Fibroblast of lung (primary cell): ENCODE data around the gene DNAJB11. TPM values are rescaled to one million over a fixed set of nuclear protein-coding genes. Genes with fewer than 3 reads are reported as not detected.

Experiments
- DNase-seq, 2 donors: peaks; one replicate each; pipeline versions ENCODE4 v3.0.0 to v3.0.0-alpha.2; 2010; ENCODE audit warnings: low read depth in 2 of 2
- H2AFZ ChIP-seq: 2 replicates; pipeline ENCODE4 v1.5.1; 2012; ENCODE audit warnings: low read length, control low read depth, inconsistent platforms
- H3K27ac ChIP-seq: 2 replicates; pipeline ENCODE4 v1.5.1; 2011; ENCODE audit warnings: low read length, control low read depth; ENCODE audit not compliant: insufficient read depth
- H3K27me3 ChIP-seq: 2 replicates; pipeline ENCODE4 v1.5.1; 2011; ENCODE audit warnings: mild to moderate bottlenecking, low read length; ENCODE audit not compliant: control insufficient read depth, insufficient read depth
- H3K36me3 ChIP-seq: 2 replicates; pipeline ENCODE4 v1.5.1; 2011; ENCODE audit warnings: low read length; ENCODE audit not compliant: control insufficient read depth, insufficient read depth
- H3K4me1 ChIP-seq: 2 replicates; pipeline ENCODE4 v1.5.1; 2011; ENCODE audit warnings: low read length; ENCODE audit not compliant: control insufficient read depth, insufficient read depth; ENCODE audit errors: extremely low read depth
- H3K4me2 ChIP-seq: 2 replicates; pipeline ENCODE4 v1.5.1; 2011; ENCODE audit warnings: low read length, control low read depth; ENCODE audit not compliant: insufficient read depth; ENCODE audit errors: extremely low read depth
- H3K4me3 ChIP-seq, 4 experiments: fragments of 200-600 bp in 1 of 4; sonication (generic) in 1 of 4; replicated peaks in 1 of 4; 2 replicates each; pipeline ENCODE4 v1.5.1; 2011 to 2016; ENCODE audit warnings: low read length in 4 of 4, low read depth in 3 of 4, mild to moderate bottlenecking in 3 of 4, control low read depth in 2 of 4, inconsistent platforms in 1 of 4, mixed read lengths in 1 of 4; ENCODE audit not compliant: insufficient read depth in 1 of 4; ENCODE audit errors: control extremely low read depth in 1 of 4
- H3K79me2 ChIP-seq: 2 replicates; pipeline ENCODE4 v1.5.1; 2012; ENCODE audit warnings: mild to moderate bottlenecking, low read length, inconsistent platforms; ENCODE audit not compliant: control insufficient read depth, insufficient read depth
- H3K9ac ChIP-seq: 2 replicates; pipeline ENCODE4 v1.5.1; 2011; ENCODE audit warnings: mild to moderate bottlenecking, low read length, control low read depth; ENCODE audit not compliant: insufficient read depth
- H3K9me3 ChIP-seq: 2 replicates; pipeline ENCODE4 v1.5.1; 2012; ENCODE audit warnings: low read depth, low read length; ENCODE audit not compliant: control insufficient read depth, insufficient read depth
- H4K20me1 ChIP-seq: 2 replicates; pipeline ENCODE4 v1.5.1; 2011; ENCODE audit warnings: low read length; ENCODE audit not compliant: control insufficient read depth, insufficient read depth; ENCODE audit errors: extremely low read depth
- EZH2 ChIP-seq: IDR thresholded peaks from 2 replicates; pipeline ENCODE4 v1.5.1; 2012; ENCODE audit warnings: low read length, control low read depth, mild to moderate bottlenecking; ENCODE audit errors: missing control alignments
- polyA plus RNA-seq, 2 donors: library from polyadenylated mRNA; depleted of rRNA in 1 of 2; stranded (reverse) in 1 of 2; unstranded in 1 of 2; fragments of >200 nt; gene quantifications; 2 replicates each; pipeline ENCODE4 v1.2.1, GENCODE V29; 2011 to 2012; ENCODE audit warnings: missing spikeins in 1 of 2
- total RNA-seq: library from RNA; depleted of rRNA; stranded (reverse); fragments of >200 nt; gene quantifications from 2 replicates; pipeline ENCODE4 v1.2.1, GENCODE V29; 2014
- TF ChIP-seq, protein P1 (sequence below), 2 donors: IDR thresholded peaks in 1 of 2; conservative IDR thresholded peaks in 1 of 2; 1 replicate in 1 of 2; 2 replicates in 1 of 2; pipeline ENCODE4 v1.5.1; 2011 to 2012; ENCODE audit warnings: low read length in 2 of 2, control low read depth in 1 of 2, inconsistent platforms in 1 of 2, low read depth in 1 of 2, mild to moderate bottlenecking in 1 of 2

DNAJB11 gene
- total and polyA plus RNA-seq, 2 donors (not counting 1 experiment from before 2014, with no cell fraction given): 37.5 to 59.1 TPM

DNA sequence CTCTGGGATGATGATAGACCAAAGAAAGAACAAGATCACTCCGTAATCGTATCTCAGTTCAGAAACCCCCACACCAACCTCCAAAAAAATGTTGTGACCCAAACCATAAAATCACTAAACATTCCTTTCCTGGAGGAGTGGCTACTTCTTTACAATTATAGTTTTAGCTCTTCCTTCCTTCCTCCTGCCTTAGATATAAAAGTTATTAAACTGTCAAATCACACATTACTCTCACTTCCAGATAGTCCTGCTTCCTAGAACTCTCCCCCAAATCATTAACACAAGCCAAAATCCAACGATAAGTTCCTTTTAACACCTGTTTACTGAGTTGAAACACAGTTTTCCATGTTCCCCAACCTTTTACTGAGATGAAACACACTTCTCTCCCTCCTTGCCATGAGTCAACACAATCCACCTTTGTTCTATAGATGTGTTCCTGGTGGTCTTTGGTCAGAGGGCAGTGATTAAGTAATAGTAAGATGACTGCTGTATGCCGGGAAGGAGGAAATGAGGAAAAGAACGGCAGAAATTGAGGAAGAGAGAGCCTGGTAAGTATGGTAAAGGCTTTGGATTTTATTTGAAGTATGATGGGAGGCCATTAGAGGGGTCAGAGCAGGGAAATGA, 18.0 kb upstream of the DNAJB11 start:
- H3K36me3 ChIP-seq: peaks cover 2% of the 10 kb centered on the region
- H3K4me1 ChIP-seq: no peaks in the 10 kb centered on the region
- H3K9me3 ChIP-seq: no peaks in the 10 kb centered on the region
- no peak overlapping the region for H3K27ac ChIP-seq
- H3K27me3 ChIP-seq: no peaks in the 10 kb centered on the region
- H3K79me2 ChIP-seq: no peaks in the 10 kb centered on the region
- H3K4me2 ChIP-seq: no peak overlapping the region
- TF ChIP-seq, protein P1, sequence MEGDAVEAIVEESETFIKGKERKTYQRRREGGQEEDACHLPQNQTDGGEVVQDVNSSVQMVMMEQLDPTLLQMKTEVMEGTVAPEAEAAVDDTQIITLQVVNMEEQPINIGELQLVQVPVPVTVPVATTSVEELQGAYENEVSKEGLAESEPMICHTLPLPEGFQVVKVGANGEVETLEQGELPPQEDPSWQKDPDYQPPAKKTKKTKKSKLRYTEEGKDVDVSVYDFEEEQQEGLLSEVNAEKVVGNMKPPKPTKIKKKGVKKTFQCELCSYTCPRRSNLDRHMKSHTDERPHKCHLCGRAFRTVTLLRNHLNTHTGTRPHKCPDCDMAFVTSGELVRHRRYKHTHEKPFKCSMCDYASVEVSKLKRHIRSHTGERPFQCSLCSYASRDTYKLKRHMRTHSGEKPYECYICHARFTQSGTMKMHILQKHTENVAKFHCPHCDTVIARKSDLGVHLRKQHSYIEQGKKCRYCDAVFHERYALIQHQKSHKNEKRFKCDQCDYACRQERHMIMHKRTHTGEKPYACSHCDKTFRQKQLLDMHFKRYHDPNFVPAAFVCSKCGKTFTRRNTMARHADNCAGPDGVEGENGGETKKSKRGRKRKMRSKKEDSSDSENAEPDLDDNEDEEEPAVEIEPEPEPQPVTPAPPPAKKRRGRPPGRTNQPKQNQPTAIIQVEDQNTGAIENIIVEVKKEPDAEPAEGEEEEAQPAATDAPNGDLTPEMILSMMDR (conservative IDR thresholded peaks at IDR 0.05 in 1 of 2, IDR thresholded peaks at IDR 0.05 in 1 of 2; ENCODE audit: low read depth in 1 of 2, low read length in 2 of 2): no peak
- TF ChIP-seq EZH2: no peak
- DNase-seq: no peak
- no peak overlapping the region for H3K9ac ChIP-seq
- no peak overlapping the region for H3K4me3 ChIP-seq
- no peaks in the 10 kb centered on the region for H4K20me1 ChIP-seq
- H2AFZ ChIP-seq: no peak overlapping the region

DNA sequence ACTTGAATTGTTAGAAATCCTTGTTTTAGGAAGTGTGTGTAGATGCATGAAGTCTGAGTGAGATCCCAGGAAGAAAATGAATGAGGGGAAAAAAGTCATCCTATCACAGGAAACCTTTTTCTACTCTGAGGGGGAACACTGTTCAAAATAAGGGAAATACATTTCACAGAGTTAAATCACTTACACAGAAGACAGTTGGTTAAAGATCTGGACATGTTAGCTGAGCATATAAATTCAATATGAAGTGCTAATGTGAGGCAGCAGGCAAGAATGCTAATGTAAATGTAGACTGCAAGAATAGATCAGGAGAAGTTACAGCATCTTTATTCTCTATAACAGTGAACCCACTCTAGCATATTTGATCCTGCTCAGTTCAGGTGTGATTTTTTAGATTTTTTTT, 5.9 kb upstream of the DNAJB11 start:
- H3K9ac ChIP-seq: no peak overlapping the region
- no peaks in the 10 kb centered on the region for H3K4me1 ChIP-seq
- DNase-seq: no peak
- no peak overlapping the region for H3K4me2 ChIP-seq
- no peaks in the 10 kb centered on the region for H3K36me3 ChIP-seq
- no peaks in the 10 kb centered on the region for H3K9me3 ChIP-seq
- TF ChIP-seq, protein P1 (conservative IDR thresholded peaks at IDR 0.05 in 1 of 2, IDR thresholded peaks at IDR 0.05 in 1 of 2; ENCODE audit: low read depth in 1 of 2, low read length in 2 of 2): no peak
- peaks cover 2% of the 10 kb centered on the region for H3K79me2 ChIP-seq
- H2AFZ ChIP-seq: no peak overlapping the region
- no peaks in the 10 kb centered on the region for H4K20me1 ChIP-seq
- no peak overlapping the region for H3K4me3 ChIP-seq
- H3K27me3 ChIP-seq: no peaks in the 10 kb centered on the region
- no peak overlapping the region for H3K27ac ChIP-seq

DNA sequence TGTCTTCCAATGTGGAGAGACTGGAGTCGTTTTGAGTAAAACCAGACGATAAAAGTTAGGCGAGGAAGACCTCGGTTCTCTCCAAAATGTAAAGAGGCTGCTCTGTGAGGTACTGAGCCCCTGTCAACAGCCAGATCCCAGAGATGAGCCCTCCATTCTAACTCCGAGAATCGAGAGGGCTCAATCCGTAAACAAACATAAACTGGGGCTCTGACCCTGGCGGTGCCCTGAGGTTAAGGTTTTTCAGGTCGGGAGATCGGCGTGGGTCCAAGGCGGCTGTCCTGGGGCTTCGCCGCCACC, 3.8 kb upstream of the DNAJB11 start:
- TF ChIP-seq, protein P1 (conservative IDR thresholded peaks at IDR 0.05 in 1 of 2, IDR thresholded peaks at IDR 0.05 in 1 of 2; ENCODE audit: low read depth in 1 of 2, low read length in 2 of 2): no peak
- TF ChIP-seq EZH2: no peak
- H3K9ac ChIP-seq: peak overlapping the region; percentile 73
- H2AFZ ChIP-seq: peak overlapping the region; percentile 94
- no peak for DNase-seq
- H3K9me3 ChIP-seq: no peaks in the 10 kb centered on the region
- no peaks in the 10 kb centered on the region for H3K36me3 ChIP-seq
- peaks cover 14% of the 10 kb centered on the region for H3K79me2 ChIP-seq
- H3K27me3 ChIP-seq: no peaks in the 10 kb centered on the region
- peak overlapping the region; percentile 83 for H3K4me2 ChIP-seq
- H3K4me3 ChIP-seq: peak overlapping the region; percentile 69 to 90 (median 84)
- H3K27ac ChIP-seq: peak overlapping the region; percentile 57
- H3K4me1 ChIP-seq: no peaks in the 10 kb centered on the region
- H4K20me1 ChIP-seq: no peaks in the 10 kb centered on the region
